ENCODE data around the gene PGBD5. TPM values are rescaled to one million over a fixed set of nuclear protein-coding genes. Genes with fewer than 3 reads are reported as not detected.

The PGBD5 gene
- polyA plus RNA-seq, 6 donors from 2014 or later = not detected

Other genes starting within 250 kb of the PGBD5 start
- 10 to 100 TPM; 23.6 to 39.7 (median 33.9) TPM for gene COG2, start 216.1 kb upstream of the PGBD5 start, polyA plus RNA-seq (ENCODE audit: low read depth in 6 of 6)

Measured in naive B cell (primary cell).